ENCODE measurements around the gene DNAH9.

GRCh38 chr17:11940904-11941303 lies 342.6 kb downstream of the DNAH9 start:
- TF ChIP-seq CTCF (IDR thresholded peaks at IDR 0.05; ENCODE audit: insufficient read depth, low read length) (no peak), GABPA (IDR thresholded peaks at IDR 0.05; ENCODE audit: low read depth) (no peak), POLR2AphosphoS5 (IDR thresholded peaks at IDR 0.05; ENCODE audit: low read depth) (no peak)
